OCI-LY1 (cell line): ENCODE results near the gene FADS6.

Experiments used
- H2AFZ ChIP-seq: fragments of 200-600 bp; sonication (generic), shearing (Covaris generic); 2 replicates; pipeline ENCODE4 v1.6.0; 2014; ENCODE audit warnings: antibody characterized with exemption, mild to moderate bottlenecking, low read length
- H3F3A ChIP-seq: fragments of 200-600 bp; sonication (generic), shearing (Covaris generic); 2 replicates; pipeline ENCODE4 v1.6.0; 2014; ENCODE audit warnings: mild to moderate bottlenecking, antibody characterized with exemption, low read length, moderate library complexity; ENCODE audit not compliant: insufficient read depth
- H3K27ac ChIP-seq: fragments of 200-600 bp; sonication (generic); 2 replicates; pipeline ENCODE4 v1.5.1; 2014; ENCODE audit warnings: low read length, mixed run types, mild to moderate bottlenecking, low read depth; ENCODE audit not compliant: poor library complexity, severe bottlenecking
- H3K27me3 ChIP-seq: fragments of 200-600 bp; sonication (generic); 2 replicates; pipeline ENCODE4 v1.6.0; 2014; ENCODE audit warnings: antibody characterized with exemption, mild to moderate bottlenecking, low read length, moderate library complexity; ENCODE audit not compliant: insufficient read depth
- H3K36me3 ChIP-seq: fragments of 200-600 bp; sonication (generic); 2 replicates; pipeline ENCODE4 v1.6.1; 2014; ENCODE audit warnings: mild to moderate bottlenecking, antibody characterized with exemption, low read length, moderate library complexity, mixed read lengths; ENCODE audit not compliant: insufficient read depth
- H3K4me1 ChIP-seq: fragments of 200-600 bp; sonication (generic); 2 replicates; pipeline ENCODE4 v1.5.1; 2014; ENCODE audit warnings: mild to moderate bottlenecking, low read length, moderate library complexity; ENCODE audit not compliant: insufficient read depth, severe bottlenecking
- H3K4me2 ChIP-seq: fragments of 200-600 bp; sonication (generic), shearing (Covaris generic); 2 replicates; pipeline ENCODE4 v1.6.1; 2014; ENCODE audit warnings: low read length
- H3K4me3 ChIP-seq: fragments of 200-600 bp; sonication (generic); 2 replicates; pipeline ENCODE4 v1.5.1; 2014; ENCODE audit warnings: low read length, low read depth, mild to moderate bottlenecking, mixed read lengths; ENCODE audit not compliant: poor library complexity, severe bottlenecking
- H3K79me2 ChIP-seq: fragments of 200-600 bp; shearing (Covaris generic); 2 replicates; pipeline ENCODE4 v1.6.1; 2016; ENCODE audit warnings: mixed run types, low read length, mixed read lengths; ENCODE audit not compliant: insufficient read depth
- H3K9ac ChIP-seq: fragments of 200-600 bp; sonication (generic), shearing (Covaris generic); 2 replicates; pipeline ENCODE4 v1.6.1; 2014; ENCODE audit warnings: mild to moderate bottlenecking, low read length, mixed read lengths
- H3K9me2 ChIP-seq: fragments of 200-600 bp; sonication (generic), shearing (Covaris generic); 2 replicates; pipeline ENCODE4 v1.6.1; 2014; ENCODE audit warnings: low read depth, mild to moderate bottlenecking, low read length, mixed read lengths
- H3K9me3 ChIP-seq: fragments of 200-600 bp; shearing (Covaris generic); 2 replicates; pipeline ENCODE4 v1.6.1; 2014; ENCODE audit warnings: low read length, mixed read lengths
- H4K20me1 ChIP-seq: fragments of 200-600 bp; sonication (generic), shearing (Covaris generic); 2 replicates; pipeline ENCODE4 v1.6.0; 2016; ENCODE audit warnings: mild to moderate bottlenecking, low read length; ENCODE audit not compliant: insufficient read depth
- EZH2 ChIP-seq: fragments of 200-600 bp; sonication (generic), shearing (Covaris generic); IDR thresholded peaks from 2 replicates; pipeline ENCODE4 v1.8.0; 2017; ENCODE audit warnings: borderline replicate concordance, mixed run types, mild to moderate bottlenecking, antibody characterized with exemption, low read length, moderate library complexity, mixed read lengths
- TF ChIP-seq, protein P1 (sequence below): fragments of 200-600 bp; sonication (generic), shearing (Covaris generic); IDR thresholded peaks from 2 replicates; pipeline ENCODE4 v1.5.1; 2017; ENCODE audit warnings: mild to moderate bottlenecking, antibody characterized with exemption, low read length, moderate library complexity, mixed read lengths

The FADS6 gene

DNA sequence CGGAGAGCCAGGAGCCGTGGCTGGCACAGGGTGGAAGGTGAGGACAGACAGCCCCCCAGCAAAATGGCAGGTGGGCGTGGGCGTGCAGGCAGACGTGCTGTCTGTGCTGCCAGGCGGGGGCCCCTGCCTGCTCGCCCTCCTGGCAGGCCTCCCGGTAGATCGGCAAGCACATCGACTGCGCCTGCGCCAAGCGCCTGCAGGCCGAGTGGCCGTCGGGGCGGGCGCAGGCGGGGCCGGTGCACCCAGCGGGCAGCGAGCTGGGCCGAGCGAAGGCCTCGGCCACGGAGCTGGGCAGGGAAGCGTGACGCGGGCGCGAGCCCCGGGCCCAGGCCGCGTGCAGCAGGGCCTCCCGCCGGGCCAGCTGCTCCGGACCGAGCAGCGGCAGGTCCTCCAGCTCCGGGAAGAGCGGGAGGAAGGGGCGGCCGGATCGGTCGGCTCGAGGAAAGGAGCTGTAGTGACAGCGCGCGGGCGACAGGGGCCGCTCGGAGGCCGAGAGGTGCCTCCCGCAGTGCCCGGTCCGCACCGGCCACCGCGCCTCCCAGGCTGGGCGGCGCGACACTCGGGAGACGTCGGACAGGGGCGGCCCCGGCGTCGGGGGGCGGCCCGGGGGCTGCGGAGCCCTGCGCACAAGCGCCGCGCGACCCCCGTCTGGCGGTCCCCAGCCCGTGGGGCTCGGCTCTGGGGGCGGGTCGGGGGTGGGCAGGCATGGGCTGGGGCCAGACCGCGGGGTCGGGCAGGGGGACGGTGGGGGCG lies 50.7 kb downstream of the FADS6 start:
- no peaks in the 10 kb centered on the region for H3K9me2 ChIP-seq
- H4K20me1 ChIP-seq = no peaks in the 10 kb centered on the region
- TF ChIP-seq EZH2 = no peak
- TF ChIP-seq, protein P1, sequence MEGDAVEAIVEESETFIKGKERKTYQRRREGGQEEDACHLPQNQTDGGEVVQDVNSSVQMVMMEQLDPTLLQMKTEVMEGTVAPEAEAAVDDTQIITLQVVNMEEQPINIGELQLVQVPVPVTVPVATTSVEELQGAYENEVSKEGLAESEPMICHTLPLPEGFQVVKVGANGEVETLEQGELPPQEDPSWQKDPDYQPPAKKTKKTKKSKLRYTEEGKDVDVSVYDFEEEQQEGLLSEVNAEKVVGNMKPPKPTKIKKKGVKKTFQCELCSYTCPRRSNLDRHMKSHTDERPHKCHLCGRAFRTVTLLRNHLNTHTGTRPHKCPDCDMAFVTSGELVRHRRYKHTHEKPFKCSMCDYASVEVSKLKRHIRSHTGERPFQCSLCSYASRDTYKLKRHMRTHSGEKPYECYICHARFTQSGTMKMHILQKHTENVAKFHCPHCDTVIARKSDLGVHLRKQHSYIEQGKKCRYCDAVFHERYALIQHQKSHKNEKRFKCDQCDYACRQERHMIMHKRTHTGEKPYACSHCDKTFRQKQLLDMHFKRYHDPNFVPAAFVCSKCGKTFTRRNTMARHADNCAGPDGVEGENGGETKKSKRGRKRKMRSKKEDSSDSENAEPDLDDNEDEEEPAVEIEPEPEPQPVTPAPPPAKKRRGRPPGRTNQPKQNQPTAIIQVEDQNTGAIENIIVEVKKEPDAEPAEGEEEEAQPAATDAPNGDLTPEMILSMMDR = no peak
- H2AFZ ChIP-seq = no peak overlapping the region
- H3K79me2 ChIP-seq = no peaks in the 10 kb centered on the region
- no peak overlapping the region for H3K9ac ChIP-seq
- H3K27me3 ChIP-seq = no peaks in the 10 kb centered on the region
- no peaks in the 10 kb centered on the region for H3F3A ChIP-seq
- no peaks in the 10 kb centered on the region for H3K9me3 ChIP-seq
- H3K4me3 ChIP-seq = no peak overlapping the region
- no peaks in the 10 kb centered on the region; the same call in 1 of the 2 replicates for H3K36me3 ChIP-seq
- no peak overlapping the region for H3K27ac ChIP-seq
- peaks cover 9% of the 10 kb centered on the region for H3K4me1 ChIP-seq
- no peak overlapping the region for H3K4me2 ChIP-seq

DNA sequence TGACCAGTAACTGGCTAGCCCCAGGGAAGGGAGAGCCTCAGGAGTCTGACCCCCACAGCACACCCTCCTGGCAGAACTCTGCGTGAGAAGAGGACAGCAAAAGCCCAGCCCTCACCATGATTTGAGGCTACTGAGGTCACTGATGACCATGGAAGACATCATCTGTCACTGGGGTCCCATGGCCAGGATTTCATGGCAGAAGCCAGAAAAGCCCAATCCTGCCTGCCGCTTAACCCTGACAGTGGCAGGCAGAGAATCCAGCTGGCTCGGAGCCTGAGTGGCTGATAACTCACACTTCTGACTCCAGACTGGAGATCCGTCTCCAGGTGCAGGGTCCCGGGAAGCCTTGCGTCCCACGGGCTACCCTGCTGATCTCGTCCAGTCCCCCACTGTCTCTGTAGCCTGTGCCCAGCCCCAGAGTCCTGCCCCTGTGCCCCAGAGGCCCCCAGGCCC lies 51.3 kb downstream of the FADS6 start:
- no peak overlapping the region for H3K4me2 ChIP-seq

DNA sequence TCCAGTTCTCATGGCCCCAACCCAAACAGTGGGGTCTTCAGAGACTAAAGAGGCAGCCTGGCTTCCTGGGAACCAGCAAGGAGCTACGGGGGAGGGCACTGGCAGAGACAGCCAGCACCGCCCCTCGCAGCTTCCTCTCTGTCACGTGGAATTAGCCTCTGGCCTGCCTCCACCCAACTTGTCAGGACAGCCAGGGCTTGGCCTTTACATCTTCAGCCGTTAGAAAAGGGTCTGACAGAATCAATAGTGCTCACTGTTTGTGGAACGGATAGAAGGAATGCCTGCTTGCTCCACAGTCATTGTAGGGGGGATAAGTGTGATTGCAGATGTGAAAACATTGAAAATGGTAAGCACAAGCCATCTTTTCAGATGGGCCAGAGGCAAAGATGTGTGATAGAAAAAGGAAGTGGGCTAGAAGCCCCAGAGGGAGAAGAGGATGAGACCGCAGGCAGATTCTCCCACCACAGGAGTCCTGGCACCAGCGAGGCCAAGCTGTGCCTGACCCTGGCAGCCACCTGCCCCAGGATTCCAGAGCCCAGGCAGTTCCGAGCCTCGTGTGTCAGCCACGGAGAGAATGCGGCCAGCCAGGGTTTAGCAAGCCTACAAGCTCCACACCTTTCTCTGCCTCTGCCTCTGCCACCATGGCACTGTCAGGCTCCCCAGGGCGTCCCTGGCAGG lies 52.3 kb downstream of the FADS6 start:
- Histone ChIP-seq H3K9me3 (no peaks in the 10 kb centered on the region), H3K9ac (no peak overlapping the region), H2AFZ (no peak overlapping the region), H3K4me3 (no peak overlapping the region), H3K27me3 (no peaks in the 10 kb centered on the region), H3K27ac (no peak overlapping the region), H3K79me2 (no peaks in the 10 kb centered on the region), H3K4me2 (no peak overlapping the region), H4K20me1 (no peaks in the 10 kb centered on the region), H3F3A (no peaks in the 10 kb centered on the region), H3K9me2 (no peaks in the 10 kb centered on the region), H3K4me1 (peaks cover 9% of the 10 kb centered on the region), H3K36me3 (peaks cover 2% of the 10 kb centered on the region; the same call in 1 of the 2 replicates)
- TF ChIP-seq, protein P1 = no peak
- no peak for TF ChIP-seq EZH2

More for the DNA sequence above, 51.3 kb downstream of the FADS6 start:
- Histone ChIP-seq H3K4me3 (no peak overlapping the region), H3K9me3 (no peaks in the 10 kb centered on the region), H3K9ac (no peak overlapping the region), H2AFZ (no peak overlapping the region), H4K20me1 (no peaks in the 10 kb centered on the region), H3K36me3 (no peaks in the 10 kb centered on the region; the same call in 1 of the 2 replicates), H3K79me2 (no peaks in the 10 kb centered on the region), H3K9me2 (no peaks in the 10 kb centered on the region), H3F3A (no peaks in the 10 kb centered on the region), H3K27ac (no peak overlapping the region), H3K27me3 (no peaks in the 10 kb centered on the region), H3K4me1 (peaks cover 9% of the 10 kb centered on the region)
- TF ChIP-seq, protein P1 = no peak
- TF ChIP-seq EZH2 = no peak
